ENCODE data around the gene HPCAL1.

DNA sequence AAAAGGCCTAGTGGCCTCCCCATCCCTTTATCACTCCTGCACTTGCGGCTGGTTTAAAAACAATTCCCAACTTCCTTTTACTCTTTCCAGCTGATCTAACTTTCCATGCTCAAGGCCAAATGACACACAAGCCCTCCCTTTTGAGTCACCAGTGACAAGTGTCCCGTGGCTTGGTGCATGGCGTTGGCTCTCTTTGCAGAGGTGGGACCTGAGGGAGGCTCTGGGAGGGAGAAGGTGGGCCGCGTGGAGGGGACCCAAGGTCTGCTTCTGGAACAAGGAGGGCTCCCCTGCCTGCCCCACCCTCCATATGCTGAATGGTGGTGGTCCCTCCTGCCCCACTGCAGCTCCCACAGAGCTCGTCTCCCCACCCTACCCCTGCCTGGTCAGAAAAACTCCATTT is 30.8 kb upstream of the HPCAL1 start:
- no peak for TF ChIP-seq FOXM1 (IDR thresholded peaks at IDR 0.05; ENCODE audit: borderline replicate concordance, low read depth)
- no peak for TF ChIP-seq NFIC (IDR thresholded peaks at IDR 0.05)
- no peak for TF ChIP-seq TEAD4 (IDR thresholded peaks at IDR 0.05)
- TF ChIP-seq, protein P1, sequence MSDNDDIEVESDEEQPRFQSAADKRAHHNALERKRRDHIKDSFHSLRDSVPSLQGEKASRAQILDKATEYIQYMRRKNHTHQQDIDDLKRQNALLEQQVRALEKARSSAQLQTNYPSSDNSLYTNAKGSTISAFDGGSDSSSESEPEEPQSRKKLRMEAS (IDR thresholded peaks at IDR 0.05), result no peak
- TF ChIP-seq CREB1 (IDR thresholded peaks at IDR 0.05; ENCODE audit: low read depth), result no peak
- no peak for TF ChIP-seq TAF1 (IDR thresholded peaks at IDR 0.05; ENCODE audit: low read depth)
